HG03060 (cell line): Measurements from ENCODE around the gene GALNT13.

Experiments used
- ATAC-seq: cut with Tn5 transposase; IDR thresholded peaks from one replicate; pipeline ENCODE4 v1.9.1; 2021; ENCODE audit warnings: low read depth, moderate number of reproducible peaks; ENCODE audit not compliant: unreplicated experiment

Gene GALNT13

GRCh38 chr2:153871231-153872221 is at the start of gene GALNT13:
GALNT13 (plus strand) TSS chr2:153871922.
- ATAC-seq, result no peak

GRCh38 chr2:153823880-153824279 is 47.8 kb upstream of the GALNT13 start:
- ATAC-seq, result no peak

- ATAC-seq, result no peak
Measured at GRCh38 chr2:153828335-153828734, 43.4 kb upstream of the GALNT13 start.

GRCh38 chr2:153834662-153835061 is 37.1 kb upstream of the GALNT13 start:
- no peak for ATAC-seq

- no peak for ATAC-seq
Measured at GRCh38 chr2:153858250-153858649, 13.5 kb upstream of the GALNT13 start.

GRCh38 chr2:153864022-153864421 is 7.7 kb upstream of the GALNT13 start:
- ATAC-seq, result no peak

- no peak for ATAC-seq
Measured at GRCh38 chr2:153866595-153866994, 5.1 kb upstream of the GALNT13 start.

GRCh38 chr2:153870308-153870707 is 1.4 kb upstream of the GALNT13 start:
- no peak for ATAC-seq

GRCh38 chr2:153872311-153873051 is 759 bp downstream of the GALNT13 start:
- no peak for ATAC-seq

- ATAC-seq, result no peak
Measured at GRCh38 chr2:153873052-153874048, 1.6 kb downstream of the GALNT13 start.

GRCh38 chr2:153875801-153876466 is 4.2 kb downstream of the GALNT13 start:
- ATAC-seq, result no peak

GRCh38 chr2:153880926-153881325 is 9.2 kb downstream of the GALNT13 start:
- ATAC-seq, result no peak

GRCh38 chr2:153886833-153887232 is 15.1 kb downstream of the GALNT13 start:
- no peak for ATAC-seq

- ATAC-seq, result no peak
Measured at GRCh38 chr2:153890576-153890975, 18.9 kb downstream of the GALNT13 start.

GRCh38 chr2:153891051-153891450 is 19.3 kb downstream of the GALNT13 start:
- ATAC-seq, result no peak

- no peak for ATAC-seq
Measured at GRCh38 chr2:153912798-153913396, 41.2 kb downstream of the GALNT13 start.

GRCh38 chr2:153917570-153917969 is 45.8 kb downstream of the GALNT13 start:
- ATAC-seq, result no peak

- no peak for ATAC-seq
Measured at GRCh38 chr2:153935511-153935910, 63.8 kb downstream of the GALNT13 start.

- peak; percentile 48 for ATAC-seq
Measured at GRCh38 chr2:153939124-153939796, 67.5 kb downstream of the GALNT13 start.
